ENCODE results near the gene ACP4.
"Not testable (repeated sequence)": the region's sequence is repeated elsewhere in the genome, so short reads cannot be mapped to it uniquely, and the experiment has no call there.

Gene ACP4

DNA sequence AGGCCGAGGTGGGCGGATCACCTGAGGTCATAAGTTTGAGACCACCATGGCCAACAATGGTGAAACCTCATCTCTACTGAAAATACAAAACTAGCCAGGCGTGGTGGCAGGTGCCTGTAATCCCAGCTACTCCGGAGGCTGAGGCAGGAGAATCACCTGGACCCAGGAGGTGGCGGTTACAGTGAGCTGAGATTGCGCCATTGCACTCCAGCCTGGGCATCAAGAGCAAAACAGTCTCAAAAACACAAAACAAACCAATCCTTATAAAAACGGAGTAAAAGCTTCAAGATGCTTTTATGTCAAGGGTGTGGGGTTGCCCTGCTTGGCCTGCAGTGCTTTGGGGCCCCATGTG is 7.2 kb downstream of the ACP4 start:
- no peak for DNase-seq (ENCODE audit: low read depth in 2 of 2)

- no peak for DNase-seq (ENCODE audit: low read depth in 2 of 2)
Measured at GRCh38 chr19:50797781-50798658, 7.8 kb downstream of the ACP4 start.

DNA sequence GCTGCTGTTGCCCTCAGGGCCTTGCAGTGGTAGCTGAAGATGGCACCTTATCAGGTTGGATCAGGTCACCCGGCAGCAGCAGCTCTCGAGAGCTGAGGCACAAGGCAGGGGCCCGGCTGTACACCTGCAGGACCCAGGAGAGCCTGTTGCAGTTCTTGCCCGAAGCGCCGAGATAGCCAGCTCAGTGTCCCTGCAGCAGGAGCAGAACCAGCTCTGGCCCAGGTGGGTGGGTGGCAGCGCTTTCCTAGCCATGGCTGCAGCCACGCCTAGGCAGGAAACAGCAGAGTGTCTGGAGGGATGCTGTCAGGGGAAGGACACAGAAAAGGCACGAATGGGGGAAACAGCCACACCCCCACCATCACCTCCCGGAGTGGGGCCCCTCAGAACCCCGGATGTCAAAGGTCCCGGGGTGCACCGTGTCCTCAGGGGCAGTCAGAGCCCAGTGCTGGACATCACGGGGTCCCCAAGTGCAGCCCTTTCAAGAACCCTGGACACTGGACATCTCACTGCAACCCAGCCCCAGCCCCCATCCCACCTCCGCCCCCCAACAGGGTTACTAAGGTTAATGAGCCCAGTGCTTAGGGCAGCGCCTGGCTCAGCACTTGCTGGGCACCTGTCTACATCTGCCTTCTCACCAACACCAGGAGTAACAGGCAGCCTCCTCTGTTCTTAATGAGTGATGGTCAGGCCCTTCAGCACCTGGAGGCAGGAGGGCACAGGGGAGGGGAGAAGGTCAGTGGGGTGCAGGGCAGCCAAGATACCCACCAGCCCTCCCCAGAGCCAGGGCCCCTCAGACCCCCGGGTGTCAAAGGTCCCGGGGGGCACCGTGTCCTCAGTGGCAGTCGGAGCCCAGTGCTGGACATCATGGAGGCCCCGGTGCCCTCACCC is 8.7 kb downstream of the ACP4 start:
- no peak for DNase-seq (ENCODE audit: low read depth in 2 of 2)

- no peak for DNase-seq (ENCODE audit: low read depth in 2 of 2)
Measured at GRCh38 chr19:50799547-50799851, 9.3 kb downstream of the ACP4 start.

- DNase-seq (ENCODE audit: low read depth in 2 of 2): no peak
Measured at GRCh38 chr19:50801107-50801506, 10.9 kb downstream of the ACP4 start.

- DNase-seq (ENCODE audit: low read depth in 2 of 2): peak in 1 of 2 experiments; percentile 35
Measured at GRCh38 chr19:50803633-50804419, 13.6 kb downstream of the ACP4 start.

DNA sequence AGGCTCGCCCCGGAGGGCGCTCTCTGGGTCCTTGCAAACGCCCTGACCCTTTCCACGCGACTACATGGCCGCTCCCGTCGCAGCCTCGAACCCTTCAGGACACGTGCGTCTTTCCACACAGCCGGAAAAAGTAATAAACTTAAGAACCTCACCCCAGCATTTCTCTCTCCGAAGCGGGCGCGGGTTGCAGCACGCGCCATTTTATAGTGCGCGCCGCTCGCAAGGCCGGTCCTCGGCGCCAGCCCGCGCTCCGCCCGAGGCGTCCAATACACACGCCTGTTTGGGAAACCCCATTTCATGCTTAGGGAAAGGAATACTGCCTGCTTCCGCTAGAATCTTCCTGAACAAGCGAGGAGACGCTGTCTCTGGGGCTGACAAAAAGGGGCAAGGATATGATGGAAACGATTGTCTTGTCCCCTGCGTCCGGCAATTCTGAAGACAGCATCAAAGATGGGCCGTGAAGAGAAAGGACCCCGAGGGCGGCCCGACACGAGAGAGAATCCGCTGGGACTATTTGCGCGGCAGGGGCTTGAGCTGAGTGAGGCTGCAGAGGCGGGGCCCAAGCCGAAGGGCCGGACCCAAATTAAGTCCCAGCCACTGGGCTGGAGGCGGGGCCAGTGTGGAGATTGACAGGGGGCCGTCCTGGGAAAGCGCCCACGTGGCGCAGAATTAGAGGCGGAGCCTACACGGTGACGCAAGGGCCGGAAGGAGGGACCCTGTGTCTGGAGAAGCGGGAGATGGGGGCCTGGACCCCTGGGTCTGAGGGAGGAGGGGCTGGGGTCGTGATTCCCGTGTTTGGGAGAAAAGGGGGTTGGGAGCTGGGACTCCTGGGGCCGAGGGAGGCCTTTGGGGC is 14.4 kb downstream of the ACP4 start:
- DNase-seq (ENCODE audit: low read depth in 2 of 2): peak; percentile 97 to 98

- no peak for DNase-seq (ENCODE audit: low read depth in 2 of 2)
Measured at GRCh38 chr19:50808856-50809255, 18.6 kb downstream of the ACP4 start.

GRCh38 chr19:50811622-50812238 is 21.5 kb downstream of the ACP4 start:
- not testable (repeated sequence) for DNase-seq (ENCODE audit: low read depth in 2 of 2)

DNA sequence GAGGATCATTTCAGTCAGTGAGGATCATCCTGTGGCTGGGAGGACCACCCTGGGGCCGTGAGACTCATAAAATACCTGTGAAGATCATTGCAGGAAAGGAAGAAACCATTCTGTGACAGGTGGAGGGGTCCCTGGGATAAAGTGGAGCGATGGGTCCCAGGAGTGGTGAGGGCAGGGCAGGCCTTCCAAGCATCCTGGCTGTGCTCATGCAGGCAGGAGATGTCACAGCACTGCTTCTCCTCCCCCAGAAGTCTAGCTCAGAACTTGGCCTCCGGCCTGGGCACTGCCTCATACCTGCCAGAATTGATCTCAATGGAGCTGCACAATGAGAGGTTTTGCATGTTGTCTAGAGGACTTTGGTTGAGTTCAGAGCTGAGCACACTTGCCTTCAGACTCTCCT is 22.3 kb downstream of the ACP4 start:
- DNase-seq (ENCODE audit: low read depth in 2 of 2): no peak

DNA sequence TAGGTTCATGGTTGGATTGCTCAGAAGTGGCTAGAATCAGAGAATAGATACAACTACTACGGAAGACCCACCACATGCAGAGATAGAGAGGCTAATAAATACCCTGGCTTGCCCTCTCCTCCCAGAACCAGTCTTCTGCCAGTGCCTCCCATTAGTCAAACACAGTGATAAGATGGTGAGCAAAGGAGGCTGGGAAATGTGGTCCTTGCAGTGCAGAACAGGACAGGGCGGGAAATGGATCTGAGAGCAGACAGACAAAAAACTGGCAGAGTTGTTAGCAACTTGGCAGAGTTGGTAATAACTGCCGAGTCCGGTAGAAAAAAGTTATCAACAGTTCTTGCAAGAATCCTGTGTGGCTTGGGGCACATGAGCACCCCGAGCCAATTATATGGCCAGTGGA is 24.7 kb downstream of the ACP4 start:
- no peak for DNase-seq (ENCODE audit: low read depth in 2 of 2)

DNA sequence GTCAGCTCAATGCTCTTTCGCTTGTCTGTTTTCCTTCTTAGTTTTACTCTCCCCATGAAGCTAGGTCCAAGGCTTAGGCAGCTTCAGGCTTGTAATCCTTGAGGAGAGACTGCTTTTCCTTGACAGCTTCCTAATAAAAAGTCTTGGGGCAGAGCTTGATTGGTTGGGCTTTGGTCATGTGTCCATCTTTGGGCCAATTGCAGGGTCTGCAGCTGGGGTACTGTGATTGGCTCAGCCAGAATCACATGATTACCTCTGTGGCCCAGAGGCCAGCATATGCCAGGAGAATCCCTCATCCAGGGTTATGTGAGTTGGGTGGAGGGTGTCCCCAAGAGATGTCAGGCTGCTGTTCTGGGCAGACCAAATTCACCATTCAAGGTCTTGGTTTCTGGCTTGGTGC is 25.2 kb downstream of the ACP4 start:
- no peak for DNase-seq (ENCODE audit: low read depth in 2 of 2)

DNA sequence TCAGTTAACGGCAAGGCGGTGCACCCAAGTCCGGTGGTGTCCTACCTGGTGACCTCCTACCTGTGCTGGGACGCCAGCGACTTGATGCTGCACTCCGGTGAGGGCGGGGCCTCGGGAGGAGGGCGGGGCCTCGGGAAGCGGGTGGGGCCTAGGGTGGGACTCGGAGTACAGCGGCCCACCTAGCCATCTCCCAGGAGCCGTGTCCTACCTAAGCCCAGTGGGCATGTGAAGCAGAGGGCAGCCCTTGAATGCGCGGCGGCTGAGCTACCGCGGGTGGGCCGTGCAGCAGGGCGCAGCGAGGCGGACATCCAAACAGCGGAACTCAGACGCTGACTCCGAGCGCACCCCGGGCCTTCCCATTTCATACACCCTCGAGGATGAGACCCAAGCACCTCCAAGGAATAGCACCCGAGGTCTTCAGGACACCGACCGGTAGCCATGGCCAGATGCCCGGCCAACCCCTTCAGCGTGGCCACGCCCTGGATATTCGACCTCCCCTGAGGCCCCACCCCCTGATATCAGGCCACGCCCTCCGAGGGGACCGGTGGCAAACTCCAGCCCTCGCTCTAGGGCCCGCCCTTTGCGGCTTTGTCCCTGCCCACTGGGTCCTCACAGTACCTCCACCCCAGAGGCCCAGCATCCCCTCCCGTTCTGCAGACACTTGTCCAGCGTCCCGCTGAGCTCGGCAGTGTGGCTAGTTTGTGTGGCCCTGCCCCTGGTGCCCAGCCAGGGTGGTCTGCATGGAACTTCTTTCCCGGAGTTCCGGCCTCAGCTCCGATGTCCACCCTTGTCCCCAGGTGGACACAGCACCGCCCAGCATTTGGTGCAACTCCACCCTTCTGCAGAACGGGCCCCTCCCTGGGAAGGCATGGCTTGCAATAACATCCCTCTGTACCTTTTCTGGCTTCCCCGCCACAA is 28.0 kb downstream of the ACP4 start:
- peak in 1 of 2 experiments; percentile 67 for DNase-seq (ENCODE audit: low read depth in 2 of 2)

- DNase-seq (ENCODE audit: low read depth in 2 of 2): no peak
Measured at GRCh38 chr19:50818859-50819472, 28.8 kb downstream of the ACP4 start.

DNA sequence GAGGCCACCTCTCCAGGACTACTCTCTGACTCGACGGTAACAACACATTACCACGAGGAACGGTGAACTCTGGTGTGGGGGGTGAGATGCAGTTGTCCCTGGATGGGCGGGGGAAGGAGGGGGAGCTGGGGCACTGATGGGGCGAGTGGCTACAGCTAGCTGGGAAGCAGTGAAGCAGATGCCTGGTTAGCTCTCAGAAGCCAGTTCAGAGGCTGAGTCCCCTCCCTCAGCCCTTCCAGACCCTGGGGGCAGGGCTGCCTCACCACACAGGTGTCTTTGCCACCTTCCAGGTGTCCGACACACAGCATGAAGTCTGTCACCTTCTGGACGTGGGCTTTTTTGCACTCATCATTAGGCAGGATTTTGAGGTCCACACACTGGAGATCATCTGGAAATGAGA is 29.4 kb downstream of the ACP4 start:
- no peak for DNase-seq (ENCODE audit: low read depth in 2 of 2)

- no peak for DNase-seq (ENCODE audit: low read depth in 2 of 2)
Measured at GRCh38 chr19:50820086-50820485, 29.9 kb downstream of the ACP4 start.

GRCh38 chr19:50820549-50821247 is 30.5 kb downstream of the ACP4 start:
- DNase-seq (ENCODE audit: low read depth in 2 of 2): no peak

DNA sequence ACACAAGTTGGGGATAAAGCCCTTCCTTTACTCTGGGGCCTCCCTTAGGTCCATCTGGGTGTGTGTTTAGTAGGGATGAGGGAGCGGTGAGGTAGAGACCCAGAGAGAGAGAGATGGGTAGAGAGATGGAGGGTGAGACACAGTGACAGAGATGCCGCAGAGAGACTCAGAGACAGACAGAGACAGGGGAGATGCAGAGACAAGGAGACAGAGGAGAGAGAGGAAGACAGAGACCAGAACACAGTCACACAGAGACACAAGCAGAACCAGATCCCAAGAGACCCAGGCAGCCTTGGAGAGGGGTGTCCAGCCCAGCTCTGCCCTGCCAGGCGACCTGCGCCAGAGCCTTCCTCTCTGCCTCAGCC is 31.0 kb downstream of the ACP4 start:
- no peak for DNase-seq (ENCODE audit: low read depth in 2 of 2)

- no peak for DNase-seq (ENCODE audit: low read depth in 2 of 2)
Measured at GRCh38 chr19:50821622-50822021, 31.4 kb downstream of the ACP4 start.

Measured in stimulated activated CD4-positive, alpha-beta T cell treated with anti-CD3 and anti-CD28 coated beads, Interleukin-12 subunit alpha, Interleukin-12 subunit beta, amount 100 ng/mL, for 24 hours (primary cell).